H1 (cell line): ENCODE results near the gene SSH2. TPM values are rescaled to one million over a fixed set of nuclear protein-coding genes. Genes with fewer than 3 reads are reported as not detected.

Source experiments
- CTCF ChIA-PET: fragments of 300-600 bp; sonication (Branson Sonifier 250); formaldehyde crosslinking; loops from one replicate; lab custom pipeline; 2021; ENCODE audit not compliant: partially characterized antibody; lab: Charles Lee
- POLR2A ChIA-PET: fragments of 300-600 bp; sonication (Branson Sonifier 250); formaldehyde crosslinking; loops from one replicate; lab custom pipeline; 2021; ENCODE audit warnings: inconsistent platforms; ENCODE audit not compliant: partially characterized antibody; lab: Charles Lee
- DNase-seq, 2 experiments: peaks; one replicate each; pipeline versions ENCODE4 v3.0.0 to v3.0.0-alpha.2; 2010 to 2022; ENCODE audit warnings: low spot score in 2 of 2, low read depth in 1 of 2, mixed read lengths in 1 of 2
- FAIRE-seq: peaks from 2 replicates; lab custom pipeline; 2011; peaks lifted over from hg19 to GRCh38; lab: Jason Lieb, UNC
- H2AFZ ChIP-seq: 2 replicates; pipeline ENCODE4 v1.8.1; 2012; ENCODE audit warnings: low read length, inconsistent platforms
- H2AK5ac ChIP-seq: 2 replicates; pipeline ENCODE4 v1.6.1; 2013; ENCODE audit warnings: low read depth, low read length
- H2BK120ac ChIP-seq: replicated peaks from 2 replicates; pipeline ENCODE3; 2013; ENCODE audit warnings: low read depth, low read length, inconsistent platforms
- H2BK12ac ChIP-seq: 2 replicates; pipeline ENCODE4 v1.6.1; 2013; ENCODE audit warnings: low read depth, low read length
- H2BK15ac ChIP-seq: 2 replicates; pipeline ENCODE4 v1.6.1; 2013; ENCODE audit warnings: low read length
- H2BK20ac ChIP-seq: 2 replicates; pipeline ENCODE4 v1.6.1; 2013; ENCODE audit warnings: low read length
- H2BK5ac ChIP-seq: 2 replicates; pipeline ENCODE4 v1.6.1; 2013; ENCODE audit warnings: low read depth, low read length
- H3K14ac ChIP-seq: 2 replicates; pipeline ENCODE4 v1.6.1; 2013; ENCODE audit warnings: inconsistent platforms; ENCODE audit not compliant: insufficient read length
- H3K18ac ChIP-seq: 2 replicates; pipeline ENCODE4 v1.6.1; 2013; ENCODE audit warnings: low read length; ENCODE audit errors: extremely low read depth
- H3K23ac ChIP-seq: 2 replicates; pipeline ENCODE4 v1.6.1; 2013; ENCODE audit warnings: inconsistent platforms; ENCODE audit not compliant: insufficient read length
- H3K23me2 ChIP-seq: 2 replicates; pipeline ENCODE4 v1.6.1; 2013; ENCODE audit warnings: low read depth, low read length
- H3K27ac ChIP-seq: 2 replicates; pipeline ENCODE4 v1.6.1; 2011; ENCODE audit warnings: low read depth, low read length, inconsistent platforms
- H3K27me3 ChIP-seq, 4 experiments: replicated peaks in 1 of 4; 1 replicate in 1 of 4; 2 replicates in 3 of 4; pipeline versions ENCODE4 v1.6.1 to v1.8.1; 2011 to 2013; ENCODE audit warnings: low read length in 3 of 4, mild to moderate bottlenecking in 3 of 4, inconsistent platforms in 2 of 4, mixed read lengths in 2 of 4, moderate library complexity in 1 of 4; ENCODE audit not compliant: control insufficient read depth in 3 of 4, insufficient read depth in 3 of 4; ENCODE audit errors: extremely low read depth in 1 of 4
- H3K36me3 ChIP-seq, 4 experiments: 2 replicates each; pipeline versions ENCODE4 v1.6.1 to v1.8.1; 2011 to 2013; ENCODE audit warnings: mild to moderate bottlenecking in 4 of 4, low read length in 3 of 4, moderate library complexity in 2 of 4, control low read depth in 1 of 4, inconsistent platforms in 1 of 4; ENCODE audit not compliant: insufficient read depth in 4 of 4, control insufficient read depth in 2 of 4
- H3K4ac ChIP-seq: replicated peaks from 2 replicates; pipeline ENCODE3; 2013; ENCODE audit warnings: low read length, low read depth, mixed read lengths, inconsistent platforms; ENCODE audit not compliant: insufficient read length
- H3K4me1 ChIP-seq, 4 experiments: replicated peaks in 1 of 4; 1 replicate in 1 of 4; 2 replicates in 3 of 4; pipeline versions ENCODE4 v1.6.1 to v1.8.1; 2011 to 2013; ENCODE audit warnings: low read length in 3 of 4, inconsistent platforms in 2 of 4, mixed read lengths in 1 of 4; ENCODE audit not compliant: insufficient read depth in 4 of 4, control insufficient read depth in 3 of 4
- H3K4me2 ChIP-seq, 2 experiments: 2 replicates each; pipeline versions ENCODE4 v1.6.1 to v1.8.1; 2011 to 2013; ENCODE audit warnings: low read depth in 2 of 2, low read length in 2 of 2, control low read depth in 1 of 2, inconsistent platforms in 1 of 2, mild to moderate bottlenecking in 1 of 2; ENCODE audit not compliant: insufficient read depth in 1 of 2
- H3K4me3 ChIP-seq, 4 experiments: fragments of 200-600, 300-600 bp in 1 of 4; sonication (generic), shearing (Covaris generic), sonication (Bioruptor Twin) in 1 of 4; 2 replicates each; pipeline versions ENCODE4 v1.5.1 to v1.8.1; 2011 to 2016; ENCODE audit warnings: low read length in 4 of 4, low read depth in 3 of 4, control low read depth in 2 of 4, inconsistent platforms in 2 of 4, mild to moderate bottlenecking in 2 of 4, mixed read lengths in 1 of 4, moderate library complexity in 1 of 4; ENCODE audit not compliant: insufficient read depth in 2 of 4; ENCODE audit errors: extremely low read depth in 1 of 4
- H3K56ac ChIP-seq: replicated peaks from 2 replicates; pipeline ENCODE3; 2013; ENCODE audit warnings: low read depth, mild to moderate bottlenecking, mixed read lengths, low read length, inconsistent platforms; ENCODE audit not compliant: insufficient read length
- H3K79me1 ChIP-seq: 2 replicates; pipeline ENCODE4 v1.6.1; 2013; ENCODE audit warnings: low read depth, low read length, control low read depth
- H3K79me2 ChIP-seq, 2 experiments: 2 replicates each; pipeline versions ENCODE4 v1.6.1 to v1.8.1; 2012 to 2013; ENCODE audit warnings: low read length in 2 of 2, mild to moderate bottlenecking in 2 of 2, inconsistent platforms in 1 of 2; ENCODE audit not compliant: insufficient read depth in 2 of 2, control insufficient read depth in 1 of 2
- H3K9ac ChIP-seq, 4 experiments: replicated peaks in 1 of 4; 1 replicate in 1 of 4; 2 replicates in 3 of 4; pipeline versions ENCODE4 v1.6.1 to v1.8.1; 2011 to 2013; ENCODE audit warnings: low read depth in 3 of 4, low read length in 3 of 4, control low read depth in 2 of 4, mild to moderate bottlenecking in 2 of 4, moderate library complexity in 2 of 4, inconsistent platforms in 1 of 4; ENCODE audit errors: extremely low read depth in 1 of 4
- H3K9me3 ChIP-seq, 2 experiments: 2 replicates each; pipeline versions ENCODE4 v1.6.1 to v1.8.1; 2012 to 2013; ENCODE audit warnings: mild to moderate bottlenecking in 2 of 2, moderate library complexity in 2 of 2, control low read depth in 1 of 2, inconsistent platforms in 1 of 2, low read depth in 1 of 2, low read length in 1 of 2, mixed read lengths in 1 of 2; ENCODE audit not compliant: insufficient read depth in 2 of 2
- H4K20me1 ChIP-seq, 2 experiments: replicated peaks in 1 of 2; 2 replicates each; pipeline versions ENCODE3 to v1.8.1; 2011 to 2013; ENCODE audit warnings: inconsistent platforms in 2 of 2, low read length in 2 of 2, mild to moderate bottlenecking in 1 of 2; ENCODE audit not compliant: insufficient read depth in 2 of 2, control insufficient read depth in 1 of 2
- H4K5ac ChIP-seq: 2 replicates; pipeline ENCODE4 v1.6.1; 2013; ENCODE audit warnings: low read length, low read depth, mixed read lengths, inconsistent platforms; ENCODE audit not compliant: insufficient read length
- H4K8ac ChIP-seq: 2 replicates; pipeline ENCODE4 v1.8.0; 2013; ENCODE audit warnings: mild to moderate bottlenecking, moderate library complexity, low read length, inconsistent platforms; ENCODE audit not compliant: insufficient read depth; ENCODE audit errors: extremely low read depth
- H4K91ac ChIP-seq: replicated peaks from 2 replicates; pipeline ENCODE3; 2013; ENCODE audit warnings: low read length, mixed read lengths, inconsistent platforms; ENCODE audit not compliant: insufficient read length
- ASH2L ChIP-seq: fragments of 200-600, 300-600 bp; sonication (generic); IDR thresholded peaks from one replicate; pipeline ENCODE4 v1.7.1; 2017; ENCODE audit warnings: low read length
- HDAC2 ChIP-seq, 2 experiments: fragments of 300-600 bp in 1 of 2; sonication (generic) in 1 of 2; IDR thresholded peaks; 2 replicates each; pipeline ENCODE4 v1.6.1; 2011 to 2012; ENCODE audit warnings: low read depth in 2 of 2, low read length in 2 of 2, mild to moderate bottlenecking in 2 of 2, moderate library complexity in 2 of 2, borderline replicate concordance in 1 of 2, inconsistent platforms in 1 of 2
- NRF1 ChIP-seq: IDR thresholded peaks from 2 replicates; pipeline ENCODE4 v1.6.1; 2011; ENCODE audit warnings: mild to moderate bottlenecking, low read depth, low read length, improper control_type of control experiment
- RAD21 ChIP-seq, 2 experiments: IDR thresholded peaks in 1 of 2; conservative IDR thresholded peaks in 1 of 2; 2 replicates each; pipeline ENCODE4 v1.6.1; 2011; ENCODE audit warnings: low read depth in 2 of 2, low read length in 2 of 2, improper control_type of control experiment in 1 of 2, inconsistent platforms in 1 of 2, mild to moderate bottlenecking in 1 of 2, moderate library complexity in 1 of 2
- RBBP5 ChIP-seq: IDR thresholded peaks from 2 replicates; pipeline ENCODE4 v1.7.1; 2012; ENCODE audit warnings: low read depth, mild to moderate bottlenecking, inconsistent platforms, low read length, moderate library complexity, borderline replicate concordance
- RXRA ChIP-seq: IDR thresholded peaks from 2 replicates; pipeline ENCODE4 v1.6.1; 2011; ENCODE audit warnings: low read depth, mild to moderate bottlenecking, low read length, moderate library complexity; ENCODE audit not compliant: insufficient read depth
- SIN3A ChIP-seq, 2 experiments: IDR thresholded peaks in 1 of 2; conservative IDR thresholded peaks in 1 of 2; 2 replicates each; pipeline ENCODE4 v1.6.1; 2011 to 2012; ENCODE audit warnings: low read length in 2 of 2, improper control_type of control experiment in 1 of 2, low read depth in 1 of 2, mild to moderate bottlenecking in 1 of 2
- SRF ChIP-seq: IDR thresholded peaks from 2 replicates; pipeline ENCODE4 v1.6.1; 2011; ENCODE audit warnings: mild to moderate bottlenecking, low read depth, low read length, moderate library complexity
- TEAD4 ChIP-seq: IDR thresholded peaks from 2 replicates; pipeline ENCODE4 v1.6.1; 2012; ENCODE audit warnings: low read depth, low read length, inconsistent platforms, mixed read lengths
- YY1 ChIP-seq: IDR thresholded peaks from 2 replicates; pipeline ENCODE4 v1.6.1; 2011; ENCODE audit warnings: low read depth, mild to moderate bottlenecking, low read length
- WGBS, 2 experiments: shearing (Covaris generic) in 1 of 2; methylation state at CpG; one replicate each; pipeline versions ENCODE4 v1.1.6 to v1.1.7; 2013 to 2015; ENCODE audit warnings: low lambda C conversion rate in 2 of 2, mixed read lengths in 2 of 2, inconsistent platforms in 1 of 2, low coverage in 1 of 2, missing lambda C conversion rate in 1 of 2; ENCODE audit not compliant: insufficient replicate concordance in 2 of 2, insufficient coverage in 1 of 2, insufficient read length in 1 of 2; ENCODE audit errors: extremely low coverage in 1 of 2, missing lambda C conversion rate in 1 of 2; 5-methylcytosine and 5-hydroxymethylcytosine counted together
- polyA plus RNA-seq, 7 experiments: library from polyadenylated mRNA; depleted of rRNA in 3 of 7; stranded (reverse) in 5 of 7; unstranded in 2 of 7; fragments of >200 nt in 5 of 7; fragments of 200-250 nt in 2 of 7; gene quantifications; 1 replicate in 5 of 7; 2 replicates in 1 of 7; 4 replicates in 1 of 7; pipeline versions ENCODE4 v1.2.1 to v1.2.3, GENCODE V29; 2011 to 2013; ENCODE audit warnings: missing spikeins in 2 of 7, mixed read lengths in 2 of 7
- total RNA-seq: library from RNA; stranded (reverse); fragmentation: NEBNext Ultra II Directional; extraction: Animal tissue kit (Norgen Biotek cat#: 25700); gene quantifications from 2 replicates; pipeline ENCODE4 v1.2.1, GENCODE V29; 2021

Gene SSH2
- total and polyA plus RNA-seq, 2 of the 8 experiments (the other 6 are each of a cell fraction or from before 2014, with no cell fraction given): 5.2 to 15.9 TPM

- Histone ChIP-seq H2BK120ac (no peak overlapping the region), H3K23me2 (no peaks in the 10 kb centered on the region)
- TF ChIP-seq HDAC2 (IDR thresholded peaks at IDR 0.05; ENCODE audit: borderline replicate concordance in 1 of 2, low read depth in 2 of 2, low read length in 2 of 2): no peak
- no peak for TF ChIP-seq SRF
- TF ChIP-seq RAD21 (IDR thresholded peaks at IDR 0.05 in 1 of 2, conservative IDR thresholded peaks at IDR 0.05 in 1 of 2; ENCODE audit: low read depth in 2 of 2, low read length in 2 of 2): no peak
- TF ChIP-seq RXRA: no peak
- TF ChIP-seq SIN3A (conservative IDR thresholded peaks at IDR 0.05 in 1 of 2, IDR thresholded peaks at IDR 0.05 in 1 of 2; ENCODE audit: low read depth in 1 of 2, low read length in 2 of 2): no peak
- no peak for TF ChIP-seq ASH2L
- TF ChIP-seq RBBP5: no peak
- TF ChIP-seq TEAD4: no peak
- no peak for TF ChIP-seq NRF1
- TF ChIP-seq YY1: no peak
Observed at GRCh38 chr17:29800457-29800856, 129.6 kb downstream of the SSH2 start.

More at GRCh38 chr17:29800457-29800856, 129.6 kb downstream of the SSH2 start:
- no peaks in the 10 kb centered on the region for H3K79me1 ChIP-seq
- no peak overlapping the region for H2AFZ ChIP-seq
- H2AK5ac ChIP-seq: no peak overlapping the region
- H3K9me3 ChIP-seq: no peaks in the 10 kb centered on the region
- H3K79me2 ChIP-seq: no peaks in the 10 kb centered on the region
- no peak overlapping the region for H3K4me3 ChIP-seq
- DNase-seq: no peak
- whole genome bisulfite sequencing, 2 experiments: 93% methylated on average over 1 of the region's 1 CpG; no CpG with 5 or more reads in 1 of the 2 experiments
- no peak overlapping the region for H3K56ac ChIP-seq
- no peak overlapping the region for H4K91ac ChIP-seq
- no peak overlapping the region for H3K9ac ChIP-seq
- no peak for FAIRE-seq
- no peak overlapping the region for H2BK5ac ChIP-seq
- no peak overlapping the region for H2BK20ac ChIP-seq
- H2BK12ac ChIP-seq: no peak overlapping the region
- no peaks in the 10 kb centered on the region for H3K36me3 ChIP-seq
- no peak overlapping the region for H3K18ac ChIP-seq
- H4K20me1 ChIP-seq: peaks cover 0 to 1% of the 10 kb centered on the region in 2 experiments
- no peak overlapping the region for H3K23ac ChIP-seq
- POLR2A ChIA-PET: no interaction called here
- CTCF ChIA-PET: interaction anchor here (0.8 to 1.2 kb wide), 2 partner anchors 131 to 161 kb away, joined by 4 to 5 read pairs; no protein-coding TSS in a partner anchor
- no peak overlapping the region for H3K4me2 ChIP-seq
- no peak overlapping the region for H3K4ac ChIP-seq
- 0 out of 7 replicates have a peak, but pooled peaks cover 0 to 2% (median 0%) of the 10 kb centered on the region in 4 experiments for H3K4me1 ChIP-seq
- no peak overlapping the region for H4K8ac ChIP-seq
- H3K27ac ChIP-seq: no peak overlapping the region
- no peak overlapping the region for H3K14ac ChIP-seq
- H4K5ac ChIP-seq: no peak overlapping the region
- no peaks in the 10 kb centered on the region for H3K27me3 ChIP-seq
- no peak overlapping the region for H2BK15ac ChIP-seq
